H1 (cell line): ENCODE results near the gene ANXA7. TPM values are rescaled to one million over a fixed set of nuclear protein-coding genes. Genes with fewer than 3 reads are reported as not detected.
"Not testable (repeated sequence)": the region's sequence is repeated elsewhere in the genome, so short reads cannot be mapped to it uniquely, and the experiment has no call there.

Experiments used
- CTCF ChIA-PET: fragments of 300-600 bp; sonication (Branson Sonifier 250); formaldehyde crosslinking; loops from one replicate; lab custom pipeline; 2021; ENCODE audit not compliant: partially characterized antibody; lab: Charles Lee
- POLR2A ChIA-PET: fragments of 300-600 bp; sonication (Branson Sonifier 250); formaldehyde crosslinking; loops from one replicate; lab custom pipeline; 2021; ENCODE audit warnings: inconsistent platforms; ENCODE audit not compliant: partially characterized antibody; lab: Charles Lee
- DNase-seq, 2 experiments: peaks; one replicate each; pipeline versions ENCODE4 v3.0.0 to v3.0.0-alpha.2; 2010 to 2022; ENCODE audit warnings: low spot score in 2 of 2, low read depth in 1 of 2, mixed read lengths in 1 of 2
- FAIRE-seq: peaks from 2 replicates; lab custom pipeline; 2011; peaks lifted over from hg19 to GRCh38; lab: Jason Lieb, UNC
- H2AFZ ChIP-seq: 2 replicates; pipeline ENCODE4 v1.8.1; 2012; ENCODE audit warnings: low read length, inconsistent platforms
- H2AK5ac ChIP-seq: 2 replicates; pipeline ENCODE4 v1.6.1; 2013; ENCODE audit warnings: low read depth, low read length
- H2BK120ac ChIP-seq: replicated peaks from 2 replicates; pipeline ENCODE3; 2013; ENCODE audit warnings: low read depth, low read length, inconsistent platforms
- H2BK12ac ChIP-seq: 2 replicates; pipeline ENCODE4 v1.6.1; 2013; ENCODE audit warnings: low read depth, low read length
- H2BK15ac ChIP-seq: 2 replicates; pipeline ENCODE4 v1.6.1; 2013; ENCODE audit warnings: low read length
- H2BK20ac ChIP-seq: 2 replicates; pipeline ENCODE4 v1.6.1; 2013; ENCODE audit warnings: low read length
- H2BK5ac ChIP-seq: 2 replicates; pipeline ENCODE4 v1.6.1; 2013; ENCODE audit warnings: low read depth, low read length
- H3K14ac ChIP-seq: 2 replicates; pipeline ENCODE4 v1.6.1; 2013; ENCODE audit warnings: inconsistent platforms; ENCODE audit not compliant: insufficient read length
- H3K18ac ChIP-seq: 2 replicates; pipeline ENCODE4 v1.6.1; 2013; ENCODE audit warnings: low read length; ENCODE audit errors: extremely low read depth
- H3K23ac ChIP-seq: 2 replicates; pipeline ENCODE4 v1.6.1; 2013; ENCODE audit warnings: inconsistent platforms; ENCODE audit not compliant: insufficient read length
- H3K23me2 ChIP-seq: 2 replicates; pipeline ENCODE4 v1.6.1; 2013; ENCODE audit warnings: low read depth, low read length
- H3K27ac ChIP-seq: 2 replicates; pipeline ENCODE4 v1.6.1; 2011; ENCODE audit warnings: low read depth, low read length, inconsistent platforms
- H3K27me3 ChIP-seq, 4 experiments: replicated peaks in 1 of 4; 1 replicate in 1 of 4; 2 replicates in 3 of 4; pipeline versions ENCODE4 v1.6.1 to v1.8.1; 2011 to 2013; ENCODE audit warnings: low read length in 3 of 4, mild to moderate bottlenecking in 3 of 4, inconsistent platforms in 2 of 4, mixed read lengths in 2 of 4, moderate library complexity in 1 of 4; ENCODE audit not compliant: control insufficient read depth in 3 of 4, insufficient read depth in 3 of 4; ENCODE audit errors: extremely low read depth in 1 of 4
- H3K36me3 ChIP-seq, 4 experiments: 2 replicates each; pipeline versions ENCODE4 v1.6.1 to v1.8.1; 2011 to 2013; ENCODE audit warnings: mild to moderate bottlenecking in 4 of 4, low read length in 3 of 4, moderate library complexity in 2 of 4, control low read depth in 1 of 4, inconsistent platforms in 1 of 4; ENCODE audit not compliant: insufficient read depth in 4 of 4, control insufficient read depth in 2 of 4
- H3K4ac ChIP-seq: replicated peaks from 2 replicates; pipeline ENCODE3; 2013; ENCODE audit warnings: low read length, low read depth, mixed read lengths, inconsistent platforms; ENCODE audit not compliant: insufficient read length
- H3K4me1 ChIP-seq, 4 experiments: replicated peaks in 1 of 4; 1 replicate in 1 of 4; 2 replicates in 3 of 4; pipeline versions ENCODE4 v1.6.1 to v1.8.1; 2011 to 2013; ENCODE audit warnings: low read length in 3 of 4, inconsistent platforms in 2 of 4, mixed read lengths in 1 of 4; ENCODE audit not compliant: insufficient read depth in 4 of 4, control insufficient read depth in 3 of 4
- H3K4me2 ChIP-seq, 2 experiments: 2 replicates each; pipeline versions ENCODE4 v1.6.1 to v1.8.1; 2011 to 2013; ENCODE audit warnings: low read depth in 2 of 2, low read length in 2 of 2, control low read depth in 1 of 2, inconsistent platforms in 1 of 2, mild to moderate bottlenecking in 1 of 2; ENCODE audit not compliant: insufficient read depth in 1 of 2
- H3K4me3 ChIP-seq, 4 experiments: fragments of 200-600, 300-600 bp in 1 of 4; sonication (generic), shearing (Covaris generic), sonication (Bioruptor Twin) in 1 of 4; 2 replicates each; pipeline versions ENCODE4 v1.5.1 to v1.8.1; 2011 to 2016; ENCODE audit warnings: low read length in 4 of 4, low read depth in 3 of 4, control low read depth in 2 of 4, inconsistent platforms in 2 of 4, mild to moderate bottlenecking in 2 of 4, mixed read lengths in 1 of 4, moderate library complexity in 1 of 4; ENCODE audit not compliant: insufficient read depth in 2 of 4; ENCODE audit errors: extremely low read depth in 1 of 4
- H3K56ac ChIP-seq: replicated peaks from 2 replicates; pipeline ENCODE3; 2013; ENCODE audit warnings: low read depth, mild to moderate bottlenecking, mixed read lengths, low read length, inconsistent platforms; ENCODE audit not compliant: insufficient read length
- H3K79me1 ChIP-seq: 2 replicates; pipeline ENCODE4 v1.6.1; 2013; ENCODE audit warnings: low read depth, low read length, control low read depth
- H3K79me2 ChIP-seq, 2 experiments: 2 replicates each; pipeline versions ENCODE4 v1.6.1 to v1.8.1; 2012 to 2013; ENCODE audit warnings: low read length in 2 of 2, mild to moderate bottlenecking in 2 of 2, inconsistent platforms in 1 of 2; ENCODE audit not compliant: insufficient read depth in 2 of 2, control insufficient read depth in 1 of 2
- H3K9ac ChIP-seq, 4 experiments: replicated peaks in 1 of 4; 1 replicate in 1 of 4; 2 replicates in 3 of 4; pipeline versions ENCODE4 v1.6.1 to v1.8.1; 2011 to 2013; ENCODE audit warnings: low read depth in 3 of 4, low read length in 3 of 4, control low read depth in 2 of 4, mild to moderate bottlenecking in 2 of 4, moderate library complexity in 2 of 4, inconsistent platforms in 1 of 4; ENCODE audit errors: extremely low read depth in 1 of 4
- H3K9me3 ChIP-seq, 2 experiments: 2 replicates each; pipeline versions ENCODE4 v1.6.1 to v1.8.1; 2012 to 2013; ENCODE audit warnings: mild to moderate bottlenecking in 2 of 2, moderate library complexity in 2 of 2, control low read depth in 1 of 2, inconsistent platforms in 1 of 2, low read depth in 1 of 2, low read length in 1 of 2, mixed read lengths in 1 of 2; ENCODE audit not compliant: insufficient read depth in 2 of 2
- H4K20me1 ChIP-seq, 2 experiments: replicated peaks in 1 of 2; 2 replicates each; pipeline versions ENCODE3 to v1.8.1; 2011 to 2013; ENCODE audit warnings: inconsistent platforms in 2 of 2, low read length in 2 of 2, mild to moderate bottlenecking in 1 of 2; ENCODE audit not compliant: insufficient read depth in 2 of 2, control insufficient read depth in 1 of 2
- H4K5ac ChIP-seq: 2 replicates; pipeline ENCODE4 v1.6.1; 2013; ENCODE audit warnings: low read length, low read depth, mixed read lengths, inconsistent platforms; ENCODE audit not compliant: insufficient read length
- H4K8ac ChIP-seq: 2 replicates; pipeline ENCODE4 v1.8.0; 2013; ENCODE audit warnings: mild to moderate bottlenecking, moderate library complexity, low read length, inconsistent platforms; ENCODE audit not compliant: insufficient read depth; ENCODE audit errors: extremely low read depth
- H4K91ac ChIP-seq: replicated peaks from 2 replicates; pipeline ENCODE3; 2013; ENCODE audit warnings: low read length, mixed read lengths, inconsistent platforms; ENCODE audit not compliant: insufficient read length
- RAD21 ChIP-seq, 2 experiments: IDR thresholded peaks in 1 of 2; conservative IDR thresholded peaks in 1 of 2; 2 replicates each; pipeline ENCODE4 v1.6.1; 2011; ENCODE audit warnings: low read depth in 2 of 2, low read length in 2 of 2, improper control_type of control experiment in 1 of 2, inconsistent platforms in 1 of 2, mild to moderate bottlenecking in 1 of 2, moderate library complexity in 1 of 2
- WGBS, 2 experiments: shearing (Covaris generic) in 1 of 2; methylation state at CpG; one replicate each; pipeline versions ENCODE4 v1.1.6 to v1.1.7; 2013 to 2015; ENCODE audit warnings: low lambda C conversion rate in 2 of 2, mixed read lengths in 2 of 2, inconsistent platforms in 1 of 2, low coverage in 1 of 2, missing lambda C conversion rate in 1 of 2; ENCODE audit not compliant: insufficient replicate concordance in 2 of 2, insufficient coverage in 1 of 2, insufficient read length in 1 of 2; ENCODE audit errors: extremely low coverage in 1 of 2, missing lambda C conversion rate in 1 of 2; 5-methylcytosine and 5-hydroxymethylcytosine counted together
- polyA plus RNA-seq, 7 experiments: library from polyadenylated mRNA; depleted of rRNA in 3 of 7; stranded (reverse) in 5 of 7; unstranded in 2 of 7; fragments of >200 nt in 5 of 7; fragments of 200-250 nt in 2 of 7; gene quantifications; 1 replicate in 5 of 7; 2 replicates in 1 of 7; 4 replicates in 1 of 7; pipeline versions ENCODE4 v1.2.1 to v1.2.3, GENCODE V29; 2011 to 2013; ENCODE audit warnings: missing spikeins in 2 of 7, mixed read lengths in 2 of 7
- total RNA-seq: library from RNA; stranded (reverse); fragmentation: NEBNext Ultra II Directional; extraction: Animal tissue kit (Norgen Biotek cat#: 25700); gene quantifications from 2 replicates; pipeline ENCODE4 v1.2.1, GENCODE V29; 2021

ANXA7 gene
- total and polyA plus RNA-seq, 2 of the 8 experiments (the other 6 are each of a cell fraction or from before 2014, with no cell fraction given), result 37.1 to 63.6 TPM

- TF ChIP-seq RAD21 (IDR thresholded peaks at IDR 0.05 in 1 of 2, conservative IDR thresholded peaks at IDR 0.05 in 1 of 2; ENCODE audit: low read depth in 2 of 2, low read length in 2 of 2), result peak; percentile 43 to 48; a peak in 3 of 4 replicates
Observed at GRCh38 chr10:73398024-73398423, 15.8 kb downstream of the ANXA7 start (continued).

GRCh38 chr10:73394325-73394724 is 19.5 kb downstream of the ANXA7 start:
- H3K9ac ChIP-seq, H2BK5ac ChIP-seq, H3K56ac ChIP-seq, POLR2A ChIA-PET, H3K4me2 ChIP-seq, DNase-seq, H2BK12ac ChIP-seq, H3K23me2 ChIP-seq, H3K14ac ChIP-seq, H3K18ac ChIP-seq, H2BK120ac ChIP-seq, H3K27ac ChIP-seq, H3K23ac ChIP-seq, CTCF ChIA-PET, H3K27me3 ChIP-seq, H3K79me2 ChIP-seq, H4K20me1 ChIP-seq, H3K4me3 ChIP-seq, H4K8ac ChIP-seq, H4K91ac ChIP-seq, H3K9me3 ChIP-seq, H4K5ac ChIP-seq, H3K4ac ChIP-seq, H2AFZ ChIP-seq, H2BK20ac ChIP-seq, H2BK15ac ChIP-seq, H3K4me1 ChIP-seq, FAIRE-seq, H2AK5ac ChIP-seq, H3K79me1 ChIP-seq: not testable (repeated sequence)
- 86% methylated on average over 3 of the region's 4 CpGs; no CpG with 5 or more reads in 1 of the 2 experiments for WGBS, 2 experiments
- H3K36me3 ChIP-seq, result peaks cover 7 to 27% (median 18%) of the 10 kb centered on the region in 4 experiments
